GM21367 (cell line): Measurements from ENCODE around the gene AFF3.

Experiments
- ATAC-seq: cut with Tn5 transposase; IDR thresholded peaks from one replicate; pipeline ENCODE4 v1.9.1; 2021; ENCODE audit not compliant: unreplicated experiment

The AFF3 gene

DNA sequence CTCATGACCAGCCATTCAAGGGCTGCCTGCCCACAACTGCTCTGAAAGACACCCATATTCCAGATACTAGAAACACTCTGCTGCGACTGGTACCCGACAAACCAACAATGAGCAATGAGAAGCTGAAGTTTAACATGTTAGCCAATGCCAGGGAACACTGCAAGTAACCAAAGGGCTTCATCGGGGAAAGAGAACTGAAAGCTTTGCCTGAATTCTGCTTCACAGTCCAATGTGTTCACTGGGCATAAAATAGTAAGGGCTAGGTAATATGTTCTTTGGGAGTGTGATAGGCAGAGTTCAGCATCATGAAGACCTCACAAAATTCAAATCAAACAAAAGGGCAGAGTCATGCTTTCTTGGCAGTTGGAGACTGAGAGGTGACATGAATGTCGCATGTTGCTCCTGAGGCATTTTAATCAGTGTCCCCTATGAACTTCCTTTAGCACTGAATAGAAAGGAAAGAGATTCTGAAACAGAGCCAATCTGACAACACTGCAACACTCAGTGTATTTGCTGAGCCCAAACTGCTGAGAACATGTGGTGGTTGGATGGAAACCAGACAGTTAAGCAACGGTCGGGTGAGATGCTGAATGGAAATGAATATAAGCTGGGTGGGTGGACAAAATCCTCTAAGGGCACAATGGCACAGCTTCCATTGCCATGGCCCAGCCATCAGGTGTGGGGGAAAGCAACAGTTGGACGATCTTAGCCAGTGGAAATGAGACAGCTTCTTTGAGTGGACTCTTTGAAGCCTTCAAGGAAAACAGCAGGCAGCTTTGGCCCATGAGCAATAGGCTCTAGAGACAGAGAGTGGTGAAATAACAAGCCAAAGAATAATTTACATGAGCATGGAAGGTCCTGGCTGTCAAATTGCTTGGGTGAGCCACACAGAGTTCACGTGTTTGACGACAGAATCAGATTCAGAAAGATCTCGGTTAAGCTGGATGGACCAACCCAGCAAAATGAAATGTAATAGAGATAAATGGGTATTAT, 277.5 kb downstream of the AFF3 start:
- no peak for ATAC-seq

DNA sequence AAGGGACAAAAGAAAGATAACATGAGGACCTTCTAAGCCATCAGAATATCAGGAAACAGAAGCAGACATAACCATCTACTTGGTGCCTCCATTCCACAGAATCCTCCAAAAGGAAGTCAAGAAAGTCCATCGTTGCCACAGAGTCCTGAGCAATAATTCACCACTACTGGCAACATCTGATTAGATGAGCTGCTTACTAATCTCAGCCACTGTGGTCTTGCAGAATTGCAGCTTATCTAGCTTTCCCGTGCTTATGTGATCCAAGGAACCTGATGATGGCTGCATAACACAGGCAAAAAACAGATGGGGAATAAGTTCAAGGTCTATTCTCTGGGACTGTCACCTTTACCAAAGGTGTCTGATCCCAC, 278.5 kb downstream of the AFF3 start:
- no peak for ATAC-seq

DNA sequence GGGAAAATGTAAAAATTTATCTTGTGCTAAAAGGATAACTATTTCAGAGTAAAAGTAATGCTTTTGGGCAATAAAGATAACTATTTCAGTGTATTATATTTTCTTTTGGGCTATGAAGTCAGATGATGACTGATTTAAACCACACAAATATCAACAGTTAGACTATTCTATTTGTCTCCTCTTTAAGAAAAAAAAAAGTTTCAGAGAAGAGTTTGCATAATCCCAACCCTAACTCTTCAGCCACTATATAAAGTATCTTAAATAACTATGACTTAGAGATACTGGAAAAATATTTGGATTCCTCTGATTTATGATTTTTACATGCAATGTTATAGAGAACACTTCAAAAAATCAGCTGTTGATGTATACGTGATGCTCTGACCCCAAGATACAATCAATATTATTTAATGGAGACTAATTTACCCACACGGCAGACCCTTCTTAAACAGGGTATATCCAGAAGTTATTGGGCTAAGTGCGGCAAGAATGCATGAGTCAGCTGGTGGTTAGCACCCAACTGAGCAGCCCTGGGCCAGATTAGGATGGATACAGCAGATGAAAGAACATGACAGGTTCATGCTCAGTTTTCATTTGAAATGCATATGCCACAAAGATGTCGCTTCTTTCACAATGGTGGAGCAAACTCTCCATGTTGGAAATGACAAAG, 279.0 kb downstream of the AFF3 start:
- no peak for ATAC-seq

DNA sequence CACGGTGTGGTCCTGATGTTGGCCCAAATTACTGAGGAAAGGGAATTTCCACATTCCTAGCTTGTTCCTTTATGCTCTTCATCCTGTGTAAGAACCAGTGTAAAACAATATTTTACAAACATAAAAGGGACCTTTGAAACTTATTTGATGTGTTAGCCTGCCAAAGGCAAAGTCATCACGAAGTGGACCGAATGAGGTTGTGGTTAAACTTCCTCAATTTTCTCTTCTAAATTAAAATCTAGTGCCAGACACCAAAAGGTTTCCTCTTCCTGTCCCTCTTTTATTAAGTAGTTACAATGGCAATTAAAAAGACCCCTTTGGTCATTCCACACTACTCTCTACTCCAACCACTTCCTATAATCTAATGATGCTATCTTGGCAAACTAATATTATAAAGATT, 279.8 kb downstream of the AFF3 start:
- ATAC-seq, result no peak

- ATAC-seq, result no peak
These were observed 281.0 kb downstream of the AFF3 start for GRCh38 chr2:99861376-99861760.

DNA sequence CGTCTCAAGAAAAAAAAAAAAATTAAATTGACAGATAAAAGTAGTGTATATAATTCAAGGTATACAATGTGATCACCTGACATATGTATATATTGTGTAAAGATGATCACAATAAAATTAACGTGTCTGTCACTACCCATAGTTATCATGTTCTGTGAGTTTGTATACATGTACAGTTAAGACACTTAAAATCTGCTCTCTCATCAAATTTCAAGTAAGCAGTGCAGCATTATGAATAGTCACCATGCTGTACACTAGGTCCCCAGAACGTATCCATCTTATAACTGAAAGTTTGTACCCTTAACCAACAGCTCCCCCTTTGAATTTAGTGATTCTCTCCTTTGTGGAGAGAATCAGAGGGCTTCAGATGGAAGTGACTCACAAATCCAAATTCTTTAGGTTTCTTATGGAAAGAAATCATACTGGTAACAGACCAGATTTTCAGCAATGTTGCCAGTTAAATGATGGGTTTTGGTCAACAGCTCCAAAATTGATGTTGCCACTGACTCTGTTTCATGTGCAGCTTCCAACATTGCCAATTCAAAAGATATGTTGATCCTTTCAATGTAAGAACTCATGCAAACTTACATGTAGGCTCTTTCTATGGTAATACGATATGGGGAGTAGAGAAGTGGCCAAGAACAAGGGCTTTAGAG, 281.5 kb downstream of the AFF3 start:
- ATAC-seq, result no peak

DNA sequence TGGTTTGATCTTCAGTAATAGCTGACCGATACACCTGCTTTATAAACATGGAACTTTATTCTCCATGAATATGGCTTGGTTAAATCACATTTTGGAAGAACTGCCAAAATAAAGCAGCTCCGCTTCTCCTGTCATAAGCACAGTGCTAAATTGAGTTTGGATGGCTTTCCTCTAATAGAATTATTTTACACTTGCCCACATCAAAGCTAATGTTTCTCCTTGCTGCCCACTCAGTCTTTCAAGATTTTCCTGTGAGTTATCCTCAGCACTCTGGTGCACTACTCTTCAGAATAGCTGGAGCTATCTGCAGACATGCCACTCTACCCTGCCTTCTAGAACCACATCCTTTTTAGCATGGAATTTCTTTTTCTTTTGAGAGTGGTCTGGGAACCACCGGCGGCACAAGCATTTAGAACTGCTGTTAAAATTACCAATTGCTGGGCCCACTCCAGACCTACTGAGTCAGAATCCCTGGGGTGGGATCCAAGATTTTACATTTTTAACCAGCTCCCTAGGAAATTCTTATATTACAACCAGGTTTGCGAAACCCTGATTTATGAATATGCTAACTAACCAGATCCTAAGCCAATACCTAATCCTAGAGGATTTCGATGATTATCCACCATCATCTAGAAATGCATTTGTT, 283.3 kb downstream of the AFF3 start:
- no peak for ATAC-seq

DNA sequence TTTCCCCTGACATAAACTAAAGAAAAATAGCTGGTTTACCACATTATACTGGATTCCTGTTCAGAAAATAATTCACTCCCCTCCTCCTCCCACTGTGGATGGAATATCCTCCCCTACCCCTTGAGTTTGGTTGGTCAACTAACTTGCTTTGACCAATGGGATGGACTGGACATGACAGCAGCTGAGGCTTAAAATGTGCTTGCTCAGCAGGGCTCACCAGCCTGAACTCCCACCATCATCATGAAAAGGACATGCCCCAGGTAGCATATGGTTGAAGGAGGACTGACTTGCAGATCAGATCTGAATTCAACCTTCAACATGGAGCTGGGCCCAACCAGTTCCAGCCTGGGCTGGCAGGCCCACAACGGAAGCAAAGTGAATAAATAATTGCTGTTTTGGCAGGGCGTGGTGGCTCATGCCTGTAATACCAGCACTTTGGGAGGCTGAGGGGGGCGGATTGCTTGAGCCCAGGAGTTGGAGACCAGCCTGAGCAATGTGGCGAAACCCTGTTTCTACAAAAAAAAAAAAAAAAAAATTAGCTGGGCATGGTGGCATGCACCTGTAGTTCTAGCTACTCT, 284.4 kb downstream of the AFF3 start:
- no peak for ATAC-seq

DNA sequence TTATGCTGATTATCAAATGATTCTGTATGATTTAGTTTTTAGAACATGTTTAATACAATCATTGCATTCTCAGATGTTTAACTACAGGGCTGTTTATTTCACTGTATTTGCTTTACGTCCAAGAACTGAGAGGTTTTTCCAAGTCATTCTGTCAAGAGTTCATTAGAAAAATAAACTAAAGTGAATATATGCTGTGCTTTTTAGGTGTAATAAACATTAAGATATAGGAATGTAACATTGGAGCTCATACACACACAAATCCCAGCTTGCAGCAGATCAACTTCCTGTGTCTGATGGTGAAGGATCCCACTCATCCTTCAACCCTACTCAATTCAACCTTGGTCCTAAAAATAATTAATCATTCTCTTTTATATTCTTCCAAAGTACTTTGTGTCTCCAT, 285.0 kb downstream of the AFF3 start:
- ATAC-seq, result no peak

DNA sequence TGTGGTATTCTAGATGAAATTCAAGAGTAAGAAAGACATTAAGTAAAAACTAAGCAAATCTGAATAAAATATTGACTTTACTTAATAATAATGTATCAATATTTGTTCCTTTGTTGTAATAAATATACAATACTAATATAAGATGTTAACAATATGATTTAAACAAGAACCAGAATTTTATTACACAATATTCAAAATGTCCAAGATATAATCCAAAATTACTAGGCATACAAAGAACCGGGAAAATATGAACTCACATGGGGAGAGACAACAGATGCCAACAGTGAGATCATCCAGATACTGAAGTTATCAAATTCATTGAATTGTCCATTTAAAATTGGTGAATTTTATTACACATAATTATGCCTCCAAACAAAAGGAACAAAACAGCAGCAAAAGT, 286.3 kb downstream of the AFF3 start:
- no peak for ATAC-seq

DNA sequence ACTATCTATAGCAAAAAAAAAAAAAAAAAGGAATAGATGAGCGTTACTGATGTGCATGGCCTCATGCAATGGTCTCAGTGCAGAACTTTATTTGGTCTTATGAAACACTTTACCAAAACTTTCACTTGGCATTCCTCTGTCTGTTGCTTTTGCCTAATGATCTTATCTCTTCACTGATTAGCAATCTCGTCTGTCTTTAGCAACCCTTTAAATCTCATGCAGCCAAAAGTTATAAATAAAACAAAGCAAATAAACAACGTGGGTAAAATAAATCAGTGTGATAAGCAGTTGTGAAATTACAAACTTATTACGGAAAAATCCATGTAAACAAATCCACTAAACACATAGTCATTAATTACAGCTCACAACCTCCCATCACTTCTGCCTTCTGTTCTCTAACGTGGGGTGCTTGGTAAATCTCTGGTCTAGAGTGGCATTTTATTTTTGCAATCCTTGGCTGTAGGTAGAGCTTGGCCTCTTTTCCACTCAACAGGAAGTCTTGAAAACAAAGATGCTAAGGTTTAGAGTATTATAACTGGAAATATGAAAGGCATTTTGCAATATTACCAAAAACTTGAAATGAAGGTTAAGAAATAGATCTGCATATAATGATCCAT, 288.0 kb downstream of the AFF3 start:
- ATAC-seq, result no peak

DNA sequence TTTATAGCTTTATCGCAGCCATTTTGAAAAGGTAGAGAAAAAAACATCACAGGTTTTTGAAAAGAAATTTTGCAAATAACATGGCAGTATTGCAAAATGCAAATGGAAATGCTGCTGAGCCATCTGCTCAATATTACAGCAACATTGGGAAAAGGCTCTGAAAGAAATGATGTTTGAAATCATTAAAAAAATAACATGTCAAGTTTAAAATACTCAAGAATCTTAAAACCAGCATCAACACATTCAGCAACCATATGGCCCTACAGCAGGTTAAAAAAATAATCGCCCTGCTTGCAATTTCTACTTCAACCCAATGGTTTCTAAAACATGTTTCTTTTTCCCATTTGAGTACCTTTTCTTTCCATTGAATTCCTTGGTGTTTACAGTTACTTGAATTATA, 289.4 kb downstream of the AFF3 start:
- ATAC-seq, result no peak

DNA sequence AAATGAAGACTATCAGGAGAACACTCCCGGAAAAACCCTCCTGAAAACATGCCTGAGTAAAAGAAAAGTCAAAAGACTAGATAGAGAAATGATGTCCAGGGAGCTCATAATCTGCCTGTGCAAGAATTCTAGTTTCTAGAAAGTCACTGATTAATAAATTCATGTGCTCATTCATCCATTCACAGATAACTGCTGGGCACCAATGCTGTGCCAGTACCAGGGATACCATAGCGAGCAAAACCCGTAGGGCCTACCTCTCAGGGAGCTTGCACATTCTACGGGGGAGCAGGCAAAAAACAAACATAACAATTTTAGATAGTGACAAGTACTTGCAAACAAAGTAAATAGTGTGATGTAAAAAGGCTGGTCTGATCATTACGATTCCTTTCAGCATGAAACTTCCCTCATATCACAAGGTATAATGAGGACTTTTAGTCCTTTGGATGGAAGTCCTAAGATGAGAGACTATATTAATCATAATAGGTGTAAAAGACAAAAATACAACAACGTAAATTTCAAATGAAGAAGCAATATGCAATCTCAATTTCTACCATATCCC, 289.9 kb downstream of the AFF3 start:
- no peak for ATAC-seq

GRCh38 chr2:99851811-99852210, 290.6 kb downstream of the AFF3 start:
- no peak for ATAC-seq

DNA sequence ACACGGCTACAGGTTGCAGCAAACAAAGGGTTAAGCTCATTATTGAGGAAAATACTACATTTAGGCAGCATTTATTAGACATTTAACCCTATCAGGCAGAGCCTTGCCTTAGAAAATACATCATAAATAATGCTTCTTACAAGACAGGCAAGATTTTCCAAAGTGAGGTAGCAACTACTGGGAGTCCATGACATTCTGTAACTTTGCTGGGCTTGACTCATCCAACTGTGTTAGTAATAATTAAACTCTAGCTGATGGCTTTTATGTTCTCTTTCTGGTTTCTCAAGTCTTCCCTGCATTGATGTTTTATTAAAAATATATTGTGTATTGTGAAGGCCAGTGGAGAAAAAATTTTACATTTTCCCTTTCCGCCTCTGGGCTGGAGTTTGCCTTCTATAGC, 291.3 kb downstream of the AFF3 start:
- ATAC-seq, result no peak

DNA sequence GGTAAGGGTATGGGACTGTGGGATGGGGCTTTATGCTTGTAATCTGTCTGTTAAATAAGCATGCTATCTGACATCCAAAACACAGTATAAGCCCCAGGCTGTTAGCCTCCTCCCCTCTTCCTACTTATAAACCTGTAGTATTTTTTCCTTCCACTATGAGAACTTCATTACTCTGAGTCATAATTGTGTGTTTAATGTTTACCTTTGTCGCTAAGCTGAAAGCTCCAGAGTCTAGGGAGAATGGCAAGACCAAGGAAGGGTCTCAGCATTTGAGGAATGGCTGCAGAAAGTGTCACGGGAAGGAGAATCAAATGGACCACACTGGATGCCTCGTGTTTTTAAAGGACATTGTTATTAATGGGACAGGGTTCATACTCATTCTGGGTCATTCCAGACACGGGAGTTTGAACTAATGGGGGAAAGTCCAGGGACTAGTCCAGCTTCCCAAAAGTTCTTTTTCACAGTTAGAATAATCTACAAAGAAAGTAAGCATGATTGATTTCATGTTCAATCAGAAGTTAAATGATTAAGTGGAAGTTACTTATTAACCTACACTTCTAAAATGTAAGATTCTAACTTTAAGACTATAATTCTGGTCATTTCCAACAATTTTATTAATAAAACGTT, 292.2 kb downstream of the AFF3 start:
- no peak for ATAC-seq

- no peak for ATAC-seq
These were observed 295.8 kb downstream of the AFF3 start for GRCh38 chr2:99846462-99847107.

DNA sequence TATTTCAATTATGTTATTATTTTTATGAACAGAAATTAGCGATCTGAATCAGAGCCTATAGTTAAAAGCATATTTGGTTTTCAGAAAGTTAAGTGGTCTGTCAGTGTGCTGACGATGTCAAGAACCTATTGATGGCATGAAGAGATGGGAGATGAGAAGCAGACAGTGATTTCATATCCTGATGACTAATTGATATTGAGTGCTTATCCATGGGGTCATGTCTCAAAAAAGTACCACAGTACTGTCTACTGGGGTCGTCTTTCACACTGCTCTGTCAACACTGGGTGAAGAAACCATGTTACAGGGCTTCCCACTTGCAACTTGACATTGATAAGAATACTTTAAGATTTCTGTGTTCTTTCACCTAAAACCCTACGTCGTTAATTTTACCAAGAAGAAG, 297.1 kb downstream of the AFF3 start:
- no peak for ATAC-seq

DNA sequence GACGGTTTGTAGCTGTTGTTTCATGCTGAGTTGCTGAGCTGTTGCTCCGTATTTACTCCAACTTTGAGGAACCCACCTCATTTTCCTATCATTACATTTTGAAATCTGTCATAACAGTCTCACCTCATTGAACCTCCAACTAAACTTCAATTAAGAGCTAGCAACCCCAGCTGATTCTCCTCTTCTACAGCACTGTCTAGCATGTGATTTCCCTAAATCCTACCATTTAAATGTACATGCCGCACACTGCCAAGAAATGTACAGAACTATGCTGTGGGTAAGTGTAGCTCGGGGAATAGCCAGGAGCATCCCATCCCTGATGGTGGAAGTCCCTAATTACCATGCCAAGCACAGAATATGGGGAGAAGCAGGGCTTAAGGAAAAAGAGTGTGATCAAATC, 299.9 kb downstream of the AFF3 start:
- no peak for ATAC-seq
